Sciatic nerve (tissue), 2 donors: Measurements from ENCODE around the gene ZNF526. TPM values are rescaled to one million over a fixed set of nuclear protein-coding genes. Genes with fewer than 3 reads are reported as not detected.
A peak's percentile ranks its signal among the peaks of the same experiment; 100 is the strongest.

Experiments
- ATAC-seq: fragments of 200-7000 bp; cut with Tn5 transposase; one replicate; pipeline ENCODE4 v1.9.1; 2020; ENCODE audit warnings: mild to moderate bottlenecking, moderate library complexity
- DNase-seq: peaks from one replicate; pipeline ENCODE4 v3.0.0-alpha.2; 2020; ENCODE audit warnings: low spot score
- intact Hi-C: fragments of 100-400 bp; cut with DNase I; formaldehyde crosslinking; loops from one replicate; pipeline ENCODE4 v1.14.2; 2022
- total RNA-seq: library from RNA; stranded (reverse); fragmentation: NEBNext Ultra II Directional; extraction: Animal tissue kit (Norgen Biotek cat#: 25700); gene quantifications from one replicate; pipeline ENCODE4 v1.2.1, GENCODE V29; 2021
- donor health status: DM: no; HTN: no; CAD: no.
- donor health status: DM: no; HTN: no; CAD: no.

Gene ZNF526
- total RNA-seq, 1 donor from 2014 or later = 12.1 TPM

DNA sequence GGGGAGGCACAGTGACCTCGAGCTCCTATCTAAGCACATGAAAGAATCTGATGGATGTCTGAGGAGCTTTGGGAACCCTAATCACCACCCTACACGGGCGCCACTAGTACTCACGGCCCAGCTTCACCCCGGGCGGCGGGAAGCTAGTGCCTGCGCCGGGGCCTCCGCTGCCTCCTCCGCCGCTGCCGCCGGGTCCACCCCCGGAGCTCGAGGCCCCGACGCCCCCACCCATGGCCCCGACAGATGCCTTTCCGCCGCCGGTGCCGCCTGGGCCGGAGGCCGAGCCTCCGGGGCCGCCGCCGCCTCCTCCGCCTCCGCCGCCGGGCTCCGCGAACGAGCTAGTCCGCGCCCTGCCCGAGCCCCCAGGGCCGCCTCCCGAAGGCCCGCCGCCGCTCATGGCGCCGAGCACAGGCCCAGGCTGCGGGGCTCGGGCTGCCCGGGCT, 22.0 kb downstream of the ZNF526 start:
- ATAC-seq (no peak), DNase-seq (no peak)
- intact Hi-C loops = loop anchor here (10.0 kb wide), 1 partner anchor 53 kb away; no protein-coding TSS in a partner anchor

DNA sequence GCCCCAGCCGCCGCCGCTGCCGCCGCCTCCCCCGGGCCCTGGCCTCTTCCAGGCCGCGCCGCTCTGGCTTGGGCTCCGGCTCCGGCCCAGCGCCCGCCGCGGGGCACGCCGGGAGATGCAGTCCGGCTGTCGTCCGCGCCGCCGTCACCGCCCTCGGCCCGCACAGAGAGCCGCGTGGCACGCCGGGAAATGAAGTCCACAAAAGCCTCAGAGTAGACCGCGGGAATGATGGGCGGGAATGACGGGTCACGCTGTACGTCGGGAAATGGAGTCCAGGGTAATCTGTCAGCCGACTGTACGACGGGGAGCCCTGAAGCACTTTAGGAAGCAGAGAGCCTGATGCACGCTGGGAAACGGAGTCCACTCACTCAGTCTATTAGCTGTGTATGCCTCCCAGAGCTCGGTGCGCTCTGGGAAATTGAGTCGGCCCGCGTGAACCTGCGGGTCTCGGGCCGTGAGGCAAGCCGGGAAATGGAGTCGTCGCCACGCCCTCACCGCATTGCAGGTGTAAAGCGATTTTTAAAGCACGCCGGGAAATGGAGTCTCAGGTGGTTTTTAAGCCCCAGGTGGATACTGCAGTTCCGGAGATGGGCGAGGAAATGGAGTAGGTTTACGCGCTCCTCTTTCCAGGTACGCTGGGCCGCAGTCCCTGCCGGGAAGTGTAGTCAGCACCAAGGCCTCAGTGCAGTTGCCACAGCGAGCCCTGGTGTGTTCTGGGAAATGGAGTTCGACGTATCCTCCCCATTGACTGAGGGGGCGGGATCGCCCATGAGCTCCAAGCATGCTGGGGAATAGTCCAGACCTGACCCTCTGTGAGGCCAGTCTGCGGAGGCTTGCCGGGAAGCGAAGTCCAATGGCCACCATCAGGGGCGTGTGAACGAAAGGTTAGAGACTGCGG, 22.6 kb downstream of the ZNF526 start, which contains the start of gene GSK3A:
Gene GSK3A, minus strand, starts transcription at position 91 of the 898 bp plus-strand sequence. CDS start 137 bp downstream, outside the sequence.
- intact Hi-C loops = loop anchor here (10.0 kb wide), 1 partner anchor 52 kb away; no protein-coding TSS in a partner anchor
- peak; percentile 93 for ATAC-seq
- DNase-seq = peak; percentile 98

DNA sequence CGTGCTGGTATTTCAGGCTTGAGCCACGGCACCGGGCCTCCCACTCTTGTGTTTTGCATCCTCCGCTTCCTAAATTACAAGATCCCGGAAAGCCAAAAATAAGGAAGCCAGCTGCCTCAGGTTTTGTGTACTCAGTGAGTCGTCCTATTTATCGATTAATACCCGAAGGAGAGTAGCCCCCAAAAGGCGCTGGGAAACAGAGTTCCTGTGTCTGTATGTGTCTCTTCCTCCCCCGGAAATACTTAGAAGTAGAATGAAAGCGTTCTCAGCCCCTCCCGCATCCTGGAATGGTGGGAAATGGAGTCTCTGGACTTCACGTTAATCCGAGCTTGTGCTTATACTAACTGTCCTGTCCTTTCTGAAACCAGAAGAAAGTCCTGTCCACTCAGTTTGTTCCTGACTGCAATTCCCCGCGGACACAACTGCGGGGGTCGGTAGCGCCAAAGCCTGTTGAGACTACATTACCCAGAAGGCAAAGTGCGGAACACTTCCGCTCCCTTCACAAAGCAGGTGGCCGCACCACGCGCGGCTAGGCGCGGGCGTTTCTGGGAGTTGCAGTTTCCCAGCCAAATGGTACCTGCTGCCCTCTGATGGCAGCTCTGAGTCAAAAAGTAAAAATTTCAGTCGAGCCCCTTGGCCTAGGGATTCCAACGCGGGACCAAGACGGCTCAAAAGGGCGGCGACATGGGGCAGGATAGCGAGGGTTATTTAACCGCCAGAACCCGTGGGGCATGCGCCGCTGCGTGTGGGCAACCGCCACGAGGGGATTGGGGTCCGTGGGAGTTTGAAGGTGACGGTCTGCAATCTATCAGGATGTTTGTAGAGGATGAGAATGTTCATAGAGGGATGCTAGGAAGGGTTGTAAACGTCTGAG, 24.5 kb downstream of the ZNF526 start:
- ATAC-seq (peak; percentile 67), DNase-seq (peak; percentile 94)
- intact Hi-C loops = loop anchor here (10.0 kb wide), 1 partner anchor 50 kb away; no protein-coding TSS in a partner anchor

DNA sequence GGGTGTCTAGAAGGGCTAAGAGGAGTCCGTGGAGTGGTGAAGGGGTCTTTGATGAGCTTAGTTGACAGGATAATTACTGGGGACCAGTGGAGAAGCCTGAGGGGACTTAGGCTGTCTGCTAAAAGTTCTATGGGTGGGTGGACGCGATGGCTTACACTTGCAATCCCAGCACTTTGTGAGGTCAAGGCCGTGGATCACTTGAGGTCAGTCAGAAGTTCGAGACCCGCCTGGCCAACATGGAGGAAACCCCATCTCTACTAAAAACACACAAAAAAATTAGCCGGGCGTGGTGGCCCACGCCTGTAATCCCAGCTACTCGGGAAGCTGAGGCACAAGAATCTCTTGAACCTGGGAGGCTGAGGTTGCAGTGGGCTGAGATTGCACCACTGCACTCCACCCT, 25.1 kb downstream of the ZNF526 start:
- ATAC-seq (no peak), DNase-seq (no peak)
- intact Hi-C loops = loop anchor here (10.0 kb wide), 1 partner anchor 50 kb away; no protein-coding TSS in a partner anchor

DNA sequence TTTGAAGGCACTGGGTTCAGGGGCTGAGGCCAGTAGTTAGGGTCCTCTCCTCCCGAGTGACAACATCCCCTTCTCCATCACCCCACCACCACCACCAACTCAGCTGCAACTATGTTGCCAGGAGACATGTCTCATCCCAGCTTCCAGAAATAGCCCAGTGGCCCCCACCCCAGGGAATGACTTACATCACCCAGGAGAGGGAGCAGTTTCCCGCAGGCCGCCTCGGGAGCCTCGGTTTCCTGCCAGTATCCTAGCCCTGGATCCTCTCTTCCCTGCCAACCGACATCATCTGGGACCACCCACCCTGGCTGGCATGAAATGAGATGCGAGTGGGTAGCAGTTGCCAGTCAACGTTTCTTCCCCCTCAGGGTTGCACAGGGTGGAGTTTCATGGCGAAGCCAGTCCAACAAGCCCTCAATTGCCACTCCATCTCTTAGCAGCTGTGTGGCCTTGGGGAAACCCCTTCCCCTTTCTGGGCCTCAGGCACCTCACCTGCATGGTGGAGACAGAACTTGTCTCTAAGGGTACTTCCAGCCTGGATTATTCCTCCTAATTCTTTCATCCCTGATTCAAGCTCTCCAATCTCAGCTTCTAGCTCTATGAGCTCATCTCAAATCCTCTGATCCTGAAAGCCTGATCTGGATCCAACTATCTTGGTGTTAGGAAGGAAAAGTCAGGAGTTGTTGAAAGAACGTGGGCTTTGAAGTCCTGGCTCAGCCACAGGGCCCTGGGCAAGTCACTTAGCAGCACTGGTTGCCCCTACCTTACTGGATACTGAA, 26.2 kb downstream of the ZNF526 start:
- intact Hi-C loops = loop anchor here (10.0 kb wide), 1 partner anchor 48 kb away; no protein-coding TSS in a partner anchor
- ATAC-seq (no peak), DNase-seq (peak; percentile 81)

DNA sequence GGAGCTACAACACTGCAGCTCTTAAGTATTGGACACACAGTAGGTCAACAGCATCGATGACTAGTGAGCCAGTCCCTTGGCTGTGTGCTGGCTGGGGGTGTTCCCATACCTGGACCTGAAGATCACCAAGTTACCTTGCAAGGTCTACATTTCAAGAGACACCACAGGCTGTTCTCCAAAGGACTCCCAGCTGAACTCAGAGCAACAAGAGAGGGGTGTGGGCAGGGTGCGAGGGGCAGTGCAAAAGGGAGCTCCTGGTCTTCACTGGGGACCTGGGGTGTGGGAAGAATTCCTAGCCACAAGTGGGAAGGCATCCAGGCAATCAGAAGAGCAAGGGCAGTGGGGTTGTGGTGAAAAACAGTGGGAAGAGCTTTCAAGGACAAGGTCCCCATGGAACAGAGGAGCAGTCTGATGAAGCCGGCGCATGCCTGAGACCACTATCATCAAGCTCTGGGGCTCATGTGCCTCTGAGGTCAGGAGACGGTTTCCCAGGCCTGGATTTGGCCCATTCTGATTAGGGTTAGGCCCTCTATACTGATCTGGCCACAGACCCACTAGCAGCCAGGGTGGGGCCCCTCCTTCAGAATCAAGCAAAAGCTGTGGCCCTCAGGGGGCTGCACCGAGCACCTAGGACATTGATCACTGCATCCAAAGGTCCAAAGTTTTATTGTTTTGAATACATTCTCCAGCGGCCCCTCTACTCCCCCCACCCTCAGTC, 27.0 kb downstream of the ZNF526 start:
- DNase-seq (no peak), ATAC-seq (no peak)
- intact Hi-C loops = loop anchor here (10.0 kb wide), 1 partner anchor 48 kb away; no protein-coding TSS in a partner anchor

DNA sequence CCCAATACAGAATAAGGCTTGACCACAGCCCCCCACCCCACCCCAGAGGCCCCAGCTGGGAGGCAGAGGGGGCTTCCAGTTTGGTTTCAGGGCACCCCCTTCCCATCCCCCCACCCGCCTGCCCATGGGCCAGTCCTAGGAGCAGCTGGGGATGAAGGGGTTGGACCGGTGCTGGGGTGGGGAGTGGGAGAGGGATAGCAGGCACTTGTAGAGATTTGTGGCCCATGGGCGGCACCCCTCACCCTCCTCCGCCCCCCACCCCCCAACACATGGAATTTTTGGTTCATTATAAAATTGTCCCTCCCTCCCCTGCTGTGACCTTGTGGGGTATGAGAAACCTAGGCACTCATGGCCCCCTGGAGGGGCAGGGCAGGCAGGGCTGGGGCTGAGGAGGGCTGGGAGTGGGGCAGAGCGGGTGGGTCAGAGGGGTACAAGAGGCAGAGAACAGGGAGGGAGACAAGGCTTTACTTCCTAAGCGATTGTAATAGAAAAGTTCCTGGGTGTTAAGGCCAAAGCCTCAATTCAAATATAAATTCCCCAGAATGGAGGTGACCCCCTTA, 27.6 kb downstream of the ZNF526 start:
- DNase-seq = no peak
- intact Hi-C loops = loop anchor here (10.0 kb wide), 1 partner anchor 47 kb away; no protein-coding TSS in a partner anchor
- no peak for ATAC-seq

DNA sequence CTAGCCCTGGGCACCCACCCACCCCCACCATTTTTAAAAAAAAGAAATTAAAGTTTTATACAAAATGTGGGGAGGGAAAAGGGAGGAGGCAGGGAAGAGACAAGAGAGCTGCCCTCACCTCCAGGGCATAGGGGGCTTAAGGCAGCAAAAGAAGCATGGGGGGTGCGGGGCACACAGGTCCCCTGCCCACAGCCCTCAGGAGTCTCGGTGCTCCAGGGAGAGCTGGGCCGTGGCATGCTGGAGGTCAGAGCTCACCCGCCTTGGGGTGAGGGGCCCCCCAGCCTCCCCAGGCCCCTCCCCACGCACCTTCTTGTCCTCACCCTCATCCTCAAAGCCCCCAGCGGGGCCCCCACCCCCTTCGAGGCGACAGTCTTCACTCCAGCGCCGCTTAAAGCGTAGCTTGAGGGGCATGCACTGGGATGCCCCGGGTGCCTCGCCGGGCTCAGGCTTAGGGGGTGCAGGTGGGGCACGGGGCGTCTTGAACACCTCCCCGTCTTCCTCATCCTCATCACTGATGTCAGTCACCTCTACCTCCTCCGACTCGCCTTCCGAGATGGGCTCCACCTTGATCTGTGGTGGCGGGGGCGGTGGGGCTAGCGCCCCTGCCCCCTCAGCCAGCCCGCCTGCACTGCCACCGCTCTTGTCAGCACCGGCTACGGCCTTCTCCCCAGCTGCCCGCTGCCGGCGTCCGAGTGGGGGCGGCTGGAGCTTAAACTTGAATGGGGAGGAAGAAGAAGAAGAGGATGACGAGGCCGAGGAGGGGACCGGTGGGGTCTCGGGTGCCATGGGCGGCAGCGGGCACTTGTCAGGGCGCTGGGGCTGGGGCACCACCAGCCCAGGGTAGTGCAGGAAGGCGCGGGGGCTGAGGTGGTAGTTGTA, 28.4 kb downstream of the ZNF526 start:
- ATAC-seq = no peak
- intact Hi-C loops = loop anchor here (10.0 kb wide), 1 partner anchor 46 kb away; no protein-coding TSS in a partner anchor

DNA sequence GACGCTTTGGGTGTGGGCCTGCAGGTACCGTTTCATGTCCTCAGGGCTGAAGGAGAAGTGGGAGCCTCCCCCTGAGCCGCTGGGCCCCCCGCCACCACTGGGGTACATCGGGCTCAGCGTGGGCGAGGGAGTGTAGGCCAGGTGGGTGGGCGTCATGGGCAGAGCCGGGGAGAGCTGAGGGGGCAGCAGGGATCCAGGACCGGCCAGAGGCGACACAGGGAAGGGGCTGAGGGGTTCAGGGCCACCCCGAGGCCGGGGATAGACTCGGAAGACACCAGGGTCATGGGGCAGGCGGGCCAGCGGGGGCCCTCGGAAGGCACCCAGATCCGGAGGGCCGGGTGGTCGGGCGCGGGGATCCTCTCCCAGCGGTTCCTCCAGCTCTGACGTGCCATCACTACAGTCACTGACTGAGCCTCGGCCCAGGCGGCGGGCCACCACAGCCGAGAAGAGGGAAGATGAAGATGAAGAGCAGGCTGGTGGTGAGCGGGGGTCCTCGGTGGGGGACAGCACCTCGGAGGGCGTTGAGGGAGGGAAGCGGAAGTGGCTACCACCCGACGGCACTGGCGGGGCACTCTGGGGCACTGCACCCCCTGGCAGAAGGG, 29.1 kb downstream of the ZNF526 start:
- ATAC-seq (no peak), DNase-seq (no peak)
- intact Hi-C loops = loop anchor here (10.0 kb wide), 1 partner anchor 46 kb away; no protein-coding TSS in a partner anchor

More for the DNA sequence above, 28.4 kb downstream of the ZNF526 start:
- DNase-seq = no peak

DNA sequence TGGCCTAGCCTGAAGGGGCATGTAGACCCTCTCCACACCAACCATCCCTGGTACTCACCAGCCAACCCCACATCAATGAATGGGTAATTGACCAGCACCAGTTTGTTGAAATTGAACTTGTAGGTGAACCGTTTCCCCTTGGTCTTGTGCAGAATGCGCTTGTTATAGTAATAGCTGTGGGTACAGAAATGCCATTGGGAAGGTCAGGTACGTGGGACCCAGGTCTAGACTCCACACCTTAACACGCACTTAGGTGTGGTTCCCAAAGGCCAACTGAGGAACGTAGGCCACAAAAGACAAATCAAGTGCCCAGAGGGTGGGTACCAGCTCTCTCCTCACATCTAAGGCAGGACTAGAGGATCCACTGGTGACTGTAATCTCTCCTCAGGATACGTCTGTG, 29.7 kb downstream of the ZNF526 start:
- ATAC-seq (no peak), DNase-seq (no peak)
- intact Hi-C loops = loop anchor here (10.0 kb wide), 1 partner anchor 45 kb away; no protein-coding TSS in a partner anchor

DNA sequence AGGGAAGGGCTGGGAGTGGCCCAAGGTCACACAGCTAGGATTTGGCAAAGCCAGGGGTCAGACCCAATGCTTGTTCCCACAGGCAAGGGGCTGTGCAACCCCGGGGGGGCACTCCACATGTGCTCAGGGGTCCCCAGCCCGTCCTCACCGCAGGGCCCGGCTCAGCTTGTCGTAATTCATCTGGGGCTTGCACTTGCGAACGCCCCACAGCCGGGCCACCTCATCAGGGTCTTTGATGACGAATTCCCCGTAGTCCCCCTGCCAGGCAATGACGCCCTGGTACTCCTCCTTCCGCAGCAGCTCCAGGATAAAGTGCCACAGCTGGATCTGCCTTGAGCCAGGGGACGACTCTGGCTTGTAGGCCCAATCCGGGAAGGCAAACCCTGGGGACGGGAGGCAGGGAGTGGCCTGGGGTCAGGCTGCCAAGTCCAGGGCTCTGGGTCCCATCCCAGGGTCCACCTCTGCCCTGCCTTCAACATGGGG, 30.1 kb downstream of the ZNF526 start:
- ATAC-seq = no peak
- intact Hi-C loops = no loop called here
- DNase-seq = no peak

DNA sequence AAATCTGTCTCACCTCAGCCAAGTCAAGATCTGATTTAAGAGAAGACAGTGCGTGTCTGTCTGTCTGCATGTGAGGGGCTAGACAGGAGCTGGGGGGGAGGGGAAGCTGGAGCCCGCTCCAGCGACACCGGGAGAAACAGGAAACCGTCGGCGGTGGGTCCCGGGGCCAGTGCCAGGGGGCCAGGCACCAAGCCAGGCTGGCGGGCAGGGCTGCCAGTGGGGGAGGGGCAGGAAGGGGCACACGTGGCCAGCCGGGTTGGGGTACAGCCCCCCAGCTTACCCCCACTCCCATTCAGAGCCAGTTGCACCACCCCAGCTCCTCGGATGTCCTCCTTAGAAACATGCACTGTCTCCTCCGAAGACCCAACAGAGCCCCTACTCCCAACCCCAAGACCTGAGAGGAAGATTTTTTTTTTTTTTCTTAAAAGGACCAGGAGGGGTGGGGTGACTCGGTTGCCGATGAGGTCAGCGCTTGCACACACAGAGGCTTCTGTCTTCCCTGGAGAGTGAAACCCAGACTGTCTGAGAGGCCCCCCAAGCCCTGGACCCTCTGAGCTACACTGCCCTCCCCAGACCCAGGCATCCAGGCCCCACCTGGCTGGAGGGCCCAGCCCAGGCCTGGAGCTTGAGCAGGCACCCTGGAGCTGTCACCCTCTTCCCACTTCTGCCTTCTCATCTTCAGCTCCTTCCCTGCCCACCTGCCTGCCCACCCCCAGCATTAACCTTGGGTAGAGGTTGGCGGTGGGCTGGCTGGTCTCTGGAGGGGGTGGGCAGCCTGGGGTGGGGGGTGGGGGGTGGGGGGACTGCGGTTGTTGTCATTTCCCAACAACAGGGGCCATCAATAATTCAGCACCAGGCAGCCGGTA, 30.8 kb downstream of the ZNF526 start:
- DNase-seq (peak; percentile 77), ATAC-seq (no peak)
- intact Hi-C loops = no loop called here

DNA sequence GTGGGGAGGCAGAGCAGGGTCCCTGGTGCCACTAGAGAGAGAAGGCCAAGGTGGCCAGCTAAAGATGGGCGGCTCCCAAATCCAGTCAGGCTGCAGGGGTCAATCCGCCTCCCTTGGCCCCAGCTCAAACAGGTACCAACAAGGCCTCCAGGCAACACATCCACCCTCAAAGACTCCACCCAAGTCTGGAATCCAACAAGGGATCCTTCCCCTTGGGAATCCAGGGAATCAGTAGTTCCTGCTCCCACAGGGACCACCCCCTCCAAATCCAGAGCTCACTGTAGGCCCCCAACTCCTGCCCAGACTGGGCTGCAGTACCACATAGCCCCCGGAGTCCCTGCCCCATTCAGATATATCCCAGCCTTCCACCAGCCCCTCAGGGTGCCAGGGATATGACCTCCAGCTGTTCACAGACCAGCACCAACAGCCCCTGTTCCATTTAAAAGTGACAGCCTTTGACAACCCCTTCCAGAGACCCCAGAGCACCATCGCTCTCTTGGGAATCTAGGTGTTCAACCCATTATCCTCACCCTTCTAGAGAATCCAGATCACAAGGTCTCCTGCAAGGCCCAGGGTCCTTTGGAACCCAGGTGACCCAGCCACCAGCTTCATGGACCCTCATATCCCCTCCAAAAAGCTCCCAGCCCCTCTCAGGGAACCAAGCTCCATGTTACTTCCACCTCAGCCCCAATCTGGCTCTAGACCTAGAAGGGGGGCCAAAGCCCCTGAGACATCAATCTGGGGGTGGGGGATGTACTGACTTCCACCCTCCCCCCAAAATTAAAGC, 31.7 kb downstream of the ZNF526 start:
- intact Hi-C loops = no loop called here
- no peak for DNase-seq

More for the DNA sequence above, 31.7 kb downstream of the ZNF526 start:
- ATAC-seq = no peak
